GM10266 (cell line): Measurements from ENCODE around the gene ALK.

Experiments
- DNase-seq: peaks from one replicate; pipeline ENCODE4 v3.0.0; 2012; ENCODE audit errors: extremely low spot score
- TF ChIP-seq, protein P1 (sequence below): IDR thresholded peaks from 2 replicates; pipeline ENCODE4 v1.5.1; 2012; ENCODE audit warnings: mild to moderate bottlenecking, low read depth; ENCODE audit not compliant: control insufficient read depth, insufficient read depth; ENCODE audit errors: missing control alignments

Gene ALK

GRCh38 chr2:29617351-29617750 lies 304.0 kb downstream of the ALK start:
- no peak for DNase-seq
- TF ChIP-seq, protein P1, sequence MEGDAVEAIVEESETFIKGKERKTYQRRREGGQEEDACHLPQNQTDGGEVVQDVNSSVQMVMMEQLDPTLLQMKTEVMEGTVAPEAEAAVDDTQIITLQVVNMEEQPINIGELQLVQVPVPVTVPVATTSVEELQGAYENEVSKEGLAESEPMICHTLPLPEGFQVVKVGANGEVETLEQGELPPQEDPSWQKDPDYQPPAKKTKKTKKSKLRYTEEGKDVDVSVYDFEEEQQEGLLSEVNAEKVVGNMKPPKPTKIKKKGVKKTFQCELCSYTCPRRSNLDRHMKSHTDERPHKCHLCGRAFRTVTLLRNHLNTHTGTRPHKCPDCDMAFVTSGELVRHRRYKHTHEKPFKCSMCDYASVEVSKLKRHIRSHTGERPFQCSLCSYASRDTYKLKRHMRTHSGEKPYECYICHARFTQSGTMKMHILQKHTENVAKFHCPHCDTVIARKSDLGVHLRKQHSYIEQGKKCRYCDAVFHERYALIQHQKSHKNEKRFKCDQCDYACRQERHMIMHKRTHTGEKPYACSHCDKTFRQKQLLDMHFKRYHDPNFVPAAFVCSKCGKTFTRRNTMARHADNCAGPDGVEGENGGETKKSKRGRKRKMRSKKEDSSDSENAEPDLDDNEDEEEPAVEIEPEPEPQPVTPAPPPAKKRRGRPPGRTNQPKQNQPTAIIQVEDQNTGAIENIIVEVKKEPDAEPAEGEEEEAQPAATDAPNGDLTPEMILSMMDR: no peak

DNA sequence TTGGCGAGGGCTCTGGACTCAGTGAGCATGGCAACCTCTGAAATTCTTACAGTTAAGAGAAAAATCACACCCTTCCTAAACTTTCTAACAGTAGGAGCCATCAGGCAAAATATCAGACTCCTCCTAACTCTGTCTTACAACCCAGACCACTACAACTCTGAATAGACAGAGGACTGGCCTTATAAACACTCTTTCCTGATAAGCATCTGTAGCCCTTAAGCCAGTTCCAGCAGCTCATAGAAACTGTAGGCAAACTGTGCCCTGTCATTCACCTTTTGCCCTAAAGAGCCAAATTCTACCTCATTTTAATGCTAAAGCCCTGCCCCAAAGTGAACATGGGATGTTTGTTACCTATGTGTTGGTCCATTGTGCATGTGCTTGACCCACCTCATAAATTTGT lies 304.8 kb downstream of the ALK start:
- no peak for DNase-seq
- TF ChIP-seq, protein P1: no peak

DNA sequence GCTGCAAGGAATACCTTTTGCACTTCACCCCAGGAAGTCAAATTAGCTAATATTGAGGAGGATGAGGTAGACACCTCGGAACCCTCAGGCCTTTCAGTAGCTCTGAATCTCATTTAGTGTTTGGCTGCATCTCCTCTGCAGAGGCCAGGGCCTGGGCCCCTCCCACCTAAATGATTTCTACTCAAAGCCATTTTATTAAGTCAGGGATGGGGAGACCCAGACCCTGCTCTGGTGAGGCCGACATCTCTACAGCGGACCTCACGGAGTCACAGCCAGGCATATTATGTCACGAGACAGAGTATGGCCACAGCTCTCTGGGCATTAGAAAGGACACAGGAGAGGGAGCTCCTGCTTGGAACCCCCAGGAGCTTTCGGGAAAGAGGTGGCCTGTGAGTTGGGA lies 305.5 kb downstream of the ALK start:
- TF ChIP-seq, protein P1: no peak
- no peak for DNase-seq

DNA sequence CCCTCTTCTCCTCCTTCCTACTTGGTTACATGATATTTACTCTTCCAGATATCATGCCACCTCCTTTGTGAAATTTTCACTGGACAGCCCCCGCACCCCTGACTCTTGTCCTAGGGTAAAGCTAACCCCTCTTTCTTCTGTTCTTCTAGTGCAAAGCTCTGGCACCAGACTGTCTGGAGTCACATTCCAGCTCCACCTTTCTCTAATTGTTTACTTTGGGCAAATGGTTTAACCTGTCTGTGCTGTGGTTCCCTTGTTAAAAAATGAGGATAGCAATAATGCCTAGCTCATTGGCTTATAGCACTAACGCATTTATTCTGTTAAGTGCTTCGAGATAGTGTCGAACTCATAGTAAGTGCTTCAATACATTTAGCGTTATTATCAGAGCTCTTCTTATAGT lies 306.2 kb downstream of the ALK start:
- no peak for DNase-seq
- TF ChIP-seq, protein P1: no peak

- TF ChIP-seq, protein P1: no peak
- no peak for DNase-seq
These were observed 307.0 kb downstream of the ALK start for GRCh38 chr2:29614295-29614830.

DNA sequence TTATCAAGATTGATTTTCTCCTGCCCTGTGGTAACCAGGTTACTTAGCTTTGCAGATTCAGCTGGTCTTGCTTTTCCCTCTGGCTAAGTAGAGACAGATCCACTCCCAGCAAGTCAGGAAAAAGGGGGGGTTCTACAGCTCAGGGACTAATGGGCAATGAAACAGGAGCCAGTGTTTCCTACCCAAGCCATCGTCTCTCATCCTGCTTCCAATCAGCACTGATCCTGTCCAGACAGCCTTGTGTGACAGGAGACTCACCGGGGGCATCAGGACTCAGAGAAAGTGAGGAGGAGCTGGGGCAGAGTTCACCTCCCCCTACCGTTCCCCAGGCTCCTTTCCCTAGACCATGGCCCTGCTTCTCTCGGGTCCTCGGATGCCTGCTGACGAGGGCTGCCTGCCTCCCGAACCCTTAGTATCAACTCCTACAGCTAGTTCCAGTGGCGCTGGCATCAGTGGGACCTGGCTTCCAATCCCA lies 307.6 kb downstream of the ALK start:
- DNase-seq: no peak
- TF ChIP-seq, protein P1: no peak

- TF ChIP-seq, protein P1: no peak
- DNase-seq: no peak
These were observed 308.3 kb downstream of the ALK start for GRCh38 chr2:29613067-29613466.
